Stimulated activated CD4-positive, alpha-beta T cell treated with anti-CD3 and anti-CD28 coated beads, Interleukin-1b, Interleukin-23, amount 100 ng/mL, for 4 hours (primary cell): Measurements from ENCODE around the gene METTL21C.

Experiments
- DNase-seq, 2 donors: peaks; one replicate each; pipeline ENCODE4 v3.0.0-alpha.2; 2020; ENCODE audit warnings: low read depth in 2 of 2

Gene METTL21C

GRCh38 chr13:102697929-102698648 lies 3.2 kb upstream of the METTL21C start:
- no peak for DNase-seq

GRCh38 chr13:102697264-102697663 lies 2.4 kb upstream of the METTL21C start:
- no peak for DNase-seq

GRCh38 chr13:102696465-102696864 lies 1.6 kb upstream of the METTL21C start:
- DNase-seq = no peak

GRCh38 chr13:102693776-102694175 lies 1.1 kb downstream of the METTL21C start:
- no peak for DNase-seq

GRCh38 chr13:102693250-102693649 lies 1.6 kb downstream of the METTL21C start:
- no peak for DNase-seq

GRCh38 chr13:102692491-102692826 lies 2.4 kb downstream of the METTL21C start:
- DNase-seq = no peak

GRCh38 chr13:102690883-102691282 lies 4.0 kb downstream of the METTL21C start:
- no peak for DNase-seq

- DNase-seq = no peak
These were observed 6.4 kb downstream of the METTL21C start for GRCh38 chr13:102688306-102688973.

GRCh38 chr13:102687520-102687919 lies 7.3 kb downstream of the METTL21C start:
- no peak for DNase-seq

- no peak for DNase-seq
These were observed 8.8 kb downstream of the METTL21C start for GRCh38 chr13:102686024-102686423.

GRCh38 chr13:102683637-102684036 lies 11.2 kb downstream of the METTL21C start:
- no peak for DNase-seq

GRCh38 chr13:102682727-102683126 lies 12.1 kb downstream of the METTL21C start:
- DNase-seq = no peak

- no peak for DNase-seq
These were observed 12.6 kb downstream of the METTL21C start for GRCh38 chr13:102682211-102682610.

- DNase-seq = no peak
These were observed 13.8 kb downstream of the METTL21C start for GRCh38 chr13:102680842-102681740.

- no peak for DNase-seq
These were observed 14.6 kb downstream of the METTL21C start for GRCh38 chr13:102680133-102680717.

- no peak for DNase-seq
These were observed 15.3 kb downstream of the METTL21C start for GRCh38 chr13:102679449-102680132.

- no peak for DNase-seq
These were observed 16.3 kb downstream of the METTL21C start for GRCh38 chr13:102678339-102679107.

- no peak for DNase-seq
These were observed 17.7 kb downstream of the METTL21C start for GRCh38 chr13:102677122-102677521.

- no peak for DNase-seq
These were observed 19.7 kb downstream of the METTL21C start for GRCh38 chr13:102675115-102675514.

GRCh38 chr13:102670130-102670529 lies 24.7 kb downstream of the METTL21C start:
- no peak for DNase-seq

GRCh38 chr13:102667911-102668310 lies 26.9 kb downstream of the METTL21C start:
- DNase-seq = no peak
